GM12878 (cell line): ENCODE results near the gene TMEM266. TPM values are rescaled to one million over a fixed set of nuclear protein-coding genes. Genes with fewer than 3 reads are reported as not detected.

Experiments
- ATAC-seq: fragments of 200-7000 bp; cut with Tn5 transposase; 3 replicates; pipeline ENCODE4 v1.9.1; 2020; ENCODE audit warnings: mild to moderate bottlenecking, moderate library complexity
- BruUV-seq: library from RNA; stranded (reverse); fragments of 400-500 nt; replicated peaks from 2 replicates; lab custom pipeline; 2021; lab: Mats Ljungman, UMichigan
- CTCF ChIA-PET: fragments of 300-600 bp; sonication (Branson Sonifier 250); formaldehyde crosslinking; extraction: SDS; loops from one replicate; lab custom pipeline; 2021; ENCODE audit warnings: inconsistent platforms; lab: Yijun Ruan, JAX
- POLR2A ChIA-PET: fragments of 350-600 bp; formaldehyde crosslinking; extraction: SDS; loops from one replicate; lab custom pipeline; 2021; ENCODE audit warnings: inconsistent platforms; lab: Charles Lee
- RAD21 ChIA-PET: fragments of 300-600 bp; sonication (Branson Sonifier 250); formaldehyde crosslinking; loops from one replicate; lab custom pipeline; 2023; ENCODE audit warnings: antibody characterized with exemption; ENCODE audit not compliant: unreplicated experiment; lab: Charles Lee
- SMC1A ChIA-PET: fragments of 300-600 bp; sonication (Branson Sonifier 250); formaldehyde crosslinking; loops from one replicate; lab custom pipeline; 2023; ENCODE audit not compliant: unreplicated experiment, uncharacterized antibody; lab: Charles Lee
- DNase-seq: peaks from one replicate; pipeline ENCODE4 v3.0.0-alpha.2; 2011; ENCODE audit warnings: low read depth, low spot score
- FAIRE-seq: peaks from 3 replicates; lab custom pipeline; 2011; peaks lifted over from hg19 to GRCh38; lab: Jason Lieb, UNC
- H2AFZ ChIP-seq: 2 replicates; pipeline ENCODE4 v1.6.0; 2011; ENCODE audit warnings: low read depth, low read length, control low read depth; ENCODE audit not compliant: control insufficient read depth
- H3K27ac ChIP-seq: 2 replicates; pipeline ENCODE4 v1.5.1; 2011; ENCODE audit warnings: control low read depth; ENCODE audit not compliant: control insufficient read depth, insufficient read depth
- H3K27me3 ChIP-seq, 2 experiments: replicated peaks in 1 of 2; 2 replicates each; pipeline versions ENCODE4 v1.6.0 to v1.6.1; 2011; ENCODE audit warnings: low read length in 1 of 2; ENCODE audit not compliant: control insufficient read depth in 2 of 2, insufficient read depth in 2 of 2
- H3K36me3 ChIP-seq, 2 experiments: 2 replicates each; pipeline ENCODE4 v1.5.1; 2011; ENCODE audit warnings: low read length in 1 of 2; ENCODE audit not compliant: control insufficient read depth in 2 of 2, insufficient read depth in 2 of 2
- H3K4me1 ChIP-seq: 2 replicates; pipeline ENCODE4 v1.6.1; 2011; ENCODE audit warnings: mild to moderate bottlenecking, low read length, moderate library complexity, mixed read lengths; ENCODE audit not compliant: control insufficient read depth, insufficient read depth
- H3K4me2 ChIP-seq: 2 replicates; pipeline ENCODE4 v1.6.0; 2011; ENCODE audit warnings: control low read depth; ENCODE audit not compliant: control insufficient read depth, insufficient read depth
- H3K4me3 ChIP-seq: fragments of 200-600 bp; sonication (generic); 2 replicates; pipeline ENCODE4 v1.5.1; 2016
- H3K79me2 ChIP-seq: 2 replicates; pipeline ENCODE4 v1.6.0; 2011; ENCODE audit warnings: low read length; ENCODE audit not compliant: control insufficient read depth, insufficient read depth
- H3K9ac ChIP-seq: 2 replicates; pipeline ENCODE4 v1.8.0; 2011; ENCODE audit warnings: low read length, control low read depth, mixed read lengths; ENCODE audit not compliant: control insufficient read depth, insufficient read depth
- H3K9me3 ChIP-seq: replicated peaks from 3 replicates; pipeline ENCODE4 v1.5.1; 2011; ENCODE audit warnings: mild to moderate bottlenecking, low read length; ENCODE audit not compliant: control insufficient read depth, insufficient read depth
- H4K20me1 ChIP-seq: 2 replicates; pipeline ENCODE4 v1.6.0; 2011; ENCODE audit not compliant: control insufficient read depth, insufficient read depth
- ETV6 ChIP-seq, 2 experiments: fragments of 450-650 bp in 1 of 2; IDR thresholded peaks in 1 of 2; conservative IDR thresholded peaks in 1 of 2; 2 replicates each; pipeline ENCODE4 v1.6.1; 2014; ENCODE audit warnings: antibody characterized with exemption in 1 of 2, borderline replicate concordance in 1 of 2, low read depth in 1 of 2, mild to moderate bottlenecking in 1 of 2, moderate library complexity in 1 of 2
- GATAD2B ChIP-seq: fragments of 450-650 bp; conservative IDR thresholded peaks from 2 replicates; pipeline ENCODE4 v1.6.1; 2017; ENCODE audit warnings: low read depth, mild to moderate bottlenecking, moderate library complexity
- IRF5 ChIP-seq: fragments of 450-650 bp; IDR thresholded peaks from 2 replicates; pipeline ENCODE4 v1.6.1; 2017; ENCODE audit warnings: borderline replicate concordance
- LARP7 ChIP-seq: fragments of 450-650 bp; IDR thresholded peaks from 2 replicates; pipeline ENCODE4 v1.6.1; 2017; ENCODE audit warnings: mild to moderate bottlenecking
- NFYB ChIP-seq: IDR thresholded peaks from 2 replicates; pipeline ENCODE4 v1.6.1; 2011; ENCODE audit warnings: low read depth, mild to moderate bottlenecking, low read length, improper control_type of control experiment, moderate library complexity; ENCODE audit not compliant: insufficient read depth
- RAD51 ChIP-seq: fragments of 450-650 bp; IDR thresholded peaks from 2 replicates; pipeline ENCODE4 v1.6.1; 2016; ENCODE audit warnings: moderate library complexity, mild to moderate bottlenecking, inconsistent platforms
- SP1 ChIP-seq: IDR thresholded peaks from one replicate; pipeline ENCODE4 v1.6.1; 2011; ENCODE audit warnings: low read depth, low read length
- ZNF592 ChIP-seq: fragments of 450-650 bp; IDR thresholded peaks from 2 replicates; pipeline ENCODE4 v1.6.1; 2017; ENCODE audit warnings: mild to moderate bottlenecking, moderate library complexity
- WGBS: methylation state at CpG from one replicate; pipeline ENCODE4 v1.1.6; 2016; ENCODE audit warnings: low lambda C conversion rate; ENCODE audit not compliant: insufficient replicate concordance, insufficient coverage; ENCODE audit errors: missing lambda C conversion rate; 5-methylcytosine and 5-hydroxymethylcytosine counted together
- in situ Hi-C: fragments of 300-500 bp; cut with MboI; formaldehyde crosslinking; loops from 9 replicates; pipeline ENCODE4 v1.14.3; 2018; ENCODE audit warnings: mixed read lengths
- intact Hi-C: fragments of 100-400 bp; cut with micrococcal nuclease; formaldehyde crosslinking; loops from one replicate; pipeline ENCODE4 v1.14.2; 2022; ENCODE audit not compliant: unreplicated experiment
- polyA plus RNA-seq, 11 experiments: library from polyadenylated mRNA; depleted of rRNA in 4 of 11; unstranded in 6 of 11; stranded (reverse) in 5 of 11; fragments of >200 nt; fragmentation: Nextera tagmentation in 4 of 11; fragmentation: Illumina TruSeq in 1 of 11; extraction: Ambion mirVana in 4 of 11; extraction: Trizol in 1 of 11; gene quantifications; 1 replicate in 1 of 11; 2 replicates in 10 of 11; pipeline versions ENCODE4 v1.2.1 to v1.2.3, GENCODE V29; 2011 to 2016; ENCODE audit warnings: inconsistent platforms in 2 of 11, missing spikeins in 2 of 11, low read depth in 1 of 11
- total RNA-seq, 4 experiments: library from RNA; depleted of rRNA in 3 of 4; stranded (reverse); fragments of >200 nt in 3 of 4; fragmentation: Illumina TruSeq in 1 of 4; extraction: Trizol in 1 of 4; gene quantifications; 2 replicates each; pipeline versions ENCODE4 v1.2.1 to v1.2.3, GENCODE V29; 2013 to 2021

TMEM266 gene
- total and polyA plus RNA-seq, 10 of the 15 experiments (the other 5 are each of a cell fraction or from before 2014, with no cell fraction given) = 0.11 to 0.70 (median 0.39) TPM

GRCh38 chr15:76010613-76011012 is 49.2 kb upstream of the TMEM266 start:
- WGBS = 56% methylated on average over 2 of the region's 2 CpGs
- no peak for ATAC-seq
- POLR2A ChIA-PET = no interaction called here
- no peak for TF ChIP-seq ZNF592
- TF ChIP-seq NFYB = no peak
- TF ChIP-seq LARP7 = no peak
- no peak for TF ChIP-seq GATAD2B
- TF ChIP-seq SP1 = no peak
- no peak for TF ChIP-seq IRF5
- no peak for TF ChIP-seq ETV6 (conservative IDR thresholded peaks at IDR 0.05 in 1 of 2, IDR thresholded peaks at IDR 0.05 in 1 of 2; ENCODE audit: borderline replicate concordance in 1 of 2, low read depth in 1 of 2)
- TF ChIP-seq RAD51 = no peak
- TF ChIP-seq, all 136 proteins: peak for 0
- Histone ChIP-seq H2AFZ (no peak overlapping the region), H3K4me1 (no peaks in the 10 kb centered on the region), H3K4me2 (no peak overlapping the region), H3K27ac (no peak overlapping the region), H3K4me3 (no peak overlapping the region), H3K79me2 (no peaks in the 10 kb centered on the region), H3K27me3 (no peaks in the 10 kb centered on the region), H3K9me3 (no peaks in the 10 kb centered on the region), H3K9ac (no peak overlapping the region), H4K20me1 (no peaks in the 10 kb centered on the region), H3K36me3 (no peaks in the 10 kb centered on the region)
- ChIA-PET CTCF (interaction anchor here (1.8 kb wide), 1 partner anchor 15 kb away, joined by 4 read pairs; no protein-coding TSS in a partner anchor), SMC1A (no interaction called here), RAD21 (no interaction called here)
- no TSS peak for BruUV-seq
- DNase-seq (no peak), FAIRE-seq (no peak)
- in situ Hi-C loops = no loop called here
- intact Hi-C loops = no loop called here
